Measurements from ENCODE around the gene RBM14. TPM values are rescaled to one million over a fixed set of nuclear protein-coding genes. Genes with fewer than 3 reads are reported as not detected.
A peak's percentile ranks its signal among the peaks of the same experiment; 100 is the strongest.
"Not testable (repeated sequence)": the region's sequence is repeated elsewhere in the genome, so short reads cannot be mapped to it uniquely, and the experiment has no call there.

Gene RBM14, protein sequence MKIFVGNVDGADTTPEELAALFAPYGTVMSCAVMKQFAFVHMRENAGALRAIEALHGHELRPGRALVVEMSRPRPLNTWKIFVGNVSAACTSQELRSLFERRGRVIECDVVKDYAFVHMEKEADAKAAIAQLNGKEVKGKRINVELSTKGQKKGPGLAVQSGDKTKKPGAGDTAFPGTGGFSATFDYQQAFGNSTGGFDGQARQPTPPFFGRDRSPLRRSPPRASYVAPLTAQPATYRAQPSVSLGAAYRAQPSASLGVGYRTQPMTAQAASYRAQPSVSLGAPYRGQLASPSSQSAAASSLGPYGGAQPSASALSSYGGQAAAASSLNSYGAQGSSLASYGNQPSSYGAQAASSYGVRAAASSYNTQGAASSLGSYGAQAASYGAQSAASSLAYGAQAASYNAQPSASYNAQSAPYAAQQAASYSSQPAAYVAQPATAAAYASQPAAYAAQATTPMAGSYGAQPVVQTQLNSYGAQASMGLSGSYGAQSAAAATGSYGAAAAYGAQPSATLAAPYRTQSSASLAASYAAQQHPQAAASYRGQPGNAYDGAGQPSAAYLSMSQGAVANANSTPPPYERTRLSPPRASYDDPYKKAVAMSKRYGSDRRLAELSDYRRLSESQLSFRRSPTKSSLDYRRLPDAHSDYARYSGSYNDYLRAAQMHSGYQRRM
- total RNA-seq = 100 to 1,000 TPM; 147 to 182 TPM

- Mint-ChIP-seq H3K9me3 (no peaks in the 10 kb centered on the region), H3K27ac (peak within 1 kb of the TSS; percentile 94 to 99), H3K36me3 (peaks cover 37 to 51% of the 10 kb centered on the region in 2 donors)
- ATAC-seq = peak; percentile 94 to 95
- DNase-seq (ENCODE audit: low spot score in 2 of 2) = peak; percentile 97 to 99
Observed at GRCh38 chr11:66616379-66617154, at the start of gene RBM14. TSS of gene RBM14 (plus strand) at chr11:66616630. CDS start at chr11:66616721, 91 bp downstream.

GRCh38 chr11:66567787-66568123, 48.7 kb upstream of the RBM14 start:
- no peak overlapping the region for H3K27ac Mint-ChIP-seq
- no peaks in the 10 kb centered on the region for H3K9me3 Mint-ChIP-seq
- peak in 1 of 2 donors; percentile 14 for ATAC-seq
- no peaks in the 10 kb centered on the region for H3K36me3 Mint-ChIP-seq
- DNase-seq (ENCODE audit: low spot score in 2 of 2) = no peak

DNA sequence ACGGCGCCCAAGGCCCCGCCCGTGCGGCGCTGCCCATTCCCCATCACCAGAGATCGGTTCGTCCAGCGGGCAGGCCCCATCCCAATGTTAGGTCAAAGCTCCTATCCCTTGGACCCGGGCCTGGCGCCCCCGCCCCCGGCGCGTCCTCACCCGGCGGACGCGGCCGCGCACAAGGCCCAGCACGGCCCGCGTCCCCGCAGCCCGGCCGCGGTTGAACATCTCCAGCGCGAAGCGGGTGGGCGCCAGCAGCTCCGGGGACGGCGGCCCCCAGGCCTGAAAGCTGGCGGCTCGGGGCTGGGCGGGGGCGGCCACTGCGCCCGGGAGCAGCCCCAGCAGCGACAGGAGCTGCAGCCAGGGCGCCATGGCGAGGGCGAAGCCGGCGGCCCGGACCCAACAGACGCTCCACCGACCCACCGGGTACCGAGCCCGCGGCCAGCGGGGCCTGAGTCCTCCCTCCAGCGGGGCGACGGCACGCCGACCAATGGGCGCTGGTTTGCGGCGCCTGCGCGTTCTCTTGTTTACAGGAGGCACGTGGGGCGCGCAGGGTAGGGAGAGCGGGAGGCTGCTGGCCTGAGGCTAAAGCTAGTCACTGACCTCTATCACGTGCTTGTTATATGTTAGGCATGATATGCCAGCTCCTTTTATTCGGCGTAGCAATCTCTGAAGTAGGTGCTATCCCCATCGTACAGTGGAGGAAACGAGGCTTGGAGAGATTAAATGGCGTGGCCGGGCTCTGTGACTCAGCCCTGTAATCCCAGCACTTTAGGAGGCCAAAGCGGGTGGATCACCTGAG, 48.1 kb upstream of the RBM14 start, which contains the start of gene CTSF:
Gene CTSF, minus strand, starts transcription at position 483 of the 793 bp plus-strand sequence. Its CDS starts 120 bp downstream, at position 363.
- H3K27ac Mint-ChIP-seq = peak within 1 kb of the TSS in 1 of 2 donors; percentile 71
- no peaks in the 10 kb centered on the region for H3K9me3 Mint-ChIP-seq
- ATAC-seq (peak; percentile 96 to 97), DNase-seq (ENCODE audit: low spot score in 2 of 2) (peak; percentile 74 to 84)
- H3K36me3 Mint-ChIP-seq = no peaks in the 10 kb centered on the region

DNA sequence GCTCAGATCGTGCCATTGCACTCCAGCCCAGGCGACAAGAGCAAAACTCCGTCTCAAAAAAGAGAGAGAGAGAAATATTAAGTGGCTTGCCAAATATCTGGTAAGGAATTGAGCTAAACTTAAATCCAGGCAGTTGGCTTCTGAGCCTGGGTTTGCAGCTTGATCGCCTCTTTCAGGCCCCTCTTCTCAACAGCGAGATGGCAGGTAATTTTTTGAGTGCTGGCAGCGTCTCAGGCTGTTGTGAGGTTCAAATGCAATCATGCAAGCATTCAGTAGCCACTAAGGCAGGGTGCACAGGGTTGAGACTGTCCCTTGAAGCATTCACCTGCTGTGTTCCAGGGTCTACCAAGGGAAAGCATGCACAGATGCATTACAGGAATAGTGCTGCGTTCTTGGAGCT, 47.4 kb upstream of the RBM14 start:
- Mint-ChIP-seq H3K9me3 (no peaks in the 10 kb centered on the region), H3K27ac (peak overlapping the region in 1 of 2 donors; percentile 71), H3K36me3 (no peaks in the 10 kb centered on the region)
- DNase-seq (ENCODE audit: low spot score in 2 of 2) = no peak
- ATAC-seq = no peak

DNA sequence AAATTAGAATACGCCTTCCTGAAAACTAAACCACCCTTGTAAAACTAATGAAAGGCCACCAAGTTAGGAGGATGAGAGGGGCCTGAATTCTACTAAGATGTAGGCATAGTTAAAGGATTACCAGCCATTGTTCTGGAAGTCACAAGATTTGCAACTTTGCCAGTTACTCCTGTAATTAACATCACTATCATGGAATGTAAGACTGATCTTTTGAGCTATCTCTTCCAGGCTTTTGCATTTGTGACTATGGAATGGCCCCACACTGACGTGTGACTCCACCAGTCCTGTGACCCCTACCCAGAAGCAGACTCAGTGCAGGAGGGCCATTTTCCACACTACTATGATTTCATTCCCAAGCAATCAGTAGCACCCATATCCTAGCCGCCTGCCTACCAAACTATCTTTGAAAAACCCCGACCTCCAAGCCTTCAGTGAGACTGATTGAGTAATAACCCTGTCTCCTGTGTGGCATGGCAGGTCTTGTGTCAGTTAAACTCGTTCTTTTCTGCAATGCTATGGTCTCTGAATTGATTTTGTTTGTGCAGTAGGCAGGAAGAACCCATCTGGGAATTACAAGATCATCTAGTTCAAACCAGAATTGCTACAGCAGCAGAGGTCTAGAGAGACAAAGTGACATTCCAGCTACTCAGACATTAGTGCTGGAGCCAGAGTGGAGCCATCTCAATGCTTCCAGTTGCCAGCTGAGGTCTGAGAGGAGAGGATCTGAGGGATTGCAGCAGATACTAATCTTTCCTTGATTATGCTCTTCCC, 46.2 kb upstream of the RBM14 start:
- DNase-seq (ENCODE audit: low spot score in 2 of 2) = no peak
- H3K9me3 Mint-ChIP-seq = no peaks in the 10 kb centered on the region
- no peak overlapping the region for H3K27ac Mint-ChIP-seq
- no peaks in the 10 kb centered on the region for H3K36me3 Mint-ChIP-seq
- ATAC-seq = no peak

DNA sequence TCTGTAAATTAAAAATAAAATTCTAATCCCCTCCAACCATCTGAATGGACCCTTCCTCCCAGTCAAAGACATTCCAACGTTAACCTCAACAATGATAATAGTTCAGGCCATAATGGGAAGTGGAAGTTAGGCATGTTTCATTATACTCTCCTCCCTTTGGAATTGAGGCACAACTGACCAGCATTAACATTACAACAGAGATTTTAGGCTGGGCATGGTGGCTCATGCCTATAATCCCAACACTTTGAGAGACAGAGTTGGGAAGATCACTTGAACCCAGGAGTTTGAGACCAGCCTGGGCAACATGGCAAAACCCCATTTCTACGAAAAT, 45.6 kb upstream of the RBM14 start:
- no peak overlapping the region for H3K27ac Mint-ChIP-seq
- no peaks in the 10 kb centered on the region for H3K36me3 Mint-ChIP-seq
- ATAC-seq = no peak
- H3K9me3 Mint-ChIP-seq = no peaks in the 10 kb centered on the region
- no peak for DNase-seq (ENCODE audit: low spot score in 2 of 2)

DNA sequence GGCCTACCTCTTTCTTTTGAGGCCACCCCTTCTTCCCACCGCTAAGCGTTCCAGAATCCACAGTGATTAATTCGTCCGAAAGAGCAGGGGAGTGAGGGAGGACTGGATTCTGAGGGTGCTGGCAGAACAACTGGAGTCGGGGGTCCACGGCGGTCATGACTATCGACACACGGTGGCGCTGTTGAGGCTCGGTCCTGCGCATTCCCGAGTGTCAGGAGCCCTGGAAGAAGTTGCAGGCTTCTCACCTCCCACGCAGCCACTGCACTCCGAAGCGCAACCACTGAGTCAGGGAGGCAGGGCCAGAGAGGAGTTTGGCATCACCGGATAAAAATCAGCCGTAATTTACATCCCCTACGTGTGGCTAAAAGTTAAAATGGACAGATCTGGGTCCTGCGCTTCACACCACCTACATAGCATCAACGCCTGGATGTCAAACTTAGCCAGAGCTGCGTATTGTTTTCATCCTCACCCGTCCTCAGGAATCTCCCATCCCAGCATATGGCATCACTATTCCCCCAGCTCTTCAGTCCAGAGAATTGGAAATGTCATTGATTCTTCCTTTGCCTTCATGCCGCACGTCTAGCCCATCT, 37.3 kb upstream of the RBM14 start:
- ATAC-seq = peak; percentile 94 to 97
- H3K27ac Mint-ChIP-seq = no peak overlapping the region
- DNase-seq (ENCODE audit: low spot score in 2 of 2) = peak; percentile 83 to 87
- H3K36me3 Mint-ChIP-seq = peaks cover 0 to 6% of the 10 kb centered on the region in 2 donors
- H3K9me3 Mint-ChIP-seq = peaks cover 0 to 5% of the 10 kb centered on the region in 2 donors

- peak overlapping the region in 1 of 2 donors; percentile 24 for H3K27ac Mint-ChIP-seq
Observed at GRCh38 chr11:66580803-66581202, 35.6 kb upstream of the RBM14 start.

DNA sequence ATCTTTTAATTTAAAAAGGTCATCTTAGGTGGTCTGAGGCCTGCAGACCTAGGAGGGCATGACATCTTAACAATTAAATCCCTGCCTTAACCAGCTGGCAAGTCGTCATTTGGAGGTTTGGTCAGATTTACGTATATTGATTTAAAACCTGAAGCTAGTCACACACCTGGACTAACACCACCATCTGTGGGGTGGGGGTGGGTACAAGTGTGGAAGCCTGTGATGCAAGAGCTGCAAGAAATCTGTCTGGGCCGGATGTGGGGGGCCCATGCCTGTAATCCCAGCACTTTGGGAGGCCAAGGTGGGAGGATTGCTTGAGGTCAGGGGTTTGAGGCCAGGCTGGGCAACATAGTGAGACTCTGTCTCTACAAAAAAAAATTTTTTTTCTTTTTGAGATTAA, 35.2 kb upstream of the RBM14 start:
- H3K36me3 Mint-ChIP-seq = peaks cover 0 to 6% of the 10 kb centered on the region in 2 donors
- no peak for DNase-seq (ENCODE audit: low spot score in 2 of 2)
- peaks cover 0 to 5% of the 10 kb centered on the region in 2 donors for H3K9me3 Mint-ChIP-seq
- peak overlapping the region in 1 of 2 donors; percentile 24 for H3K27ac Mint-ChIP-seq
- no peak for ATAC-seq

More at GRCh38 chr11:66580803-66581202, 35.6 kb upstream of the RBM14 start:
- peaks cover 0 to 6% of the 10 kb centered on the region in 2 donors for H3K36me3 Mint-ChIP-seq
- H3K9me3 Mint-ChIP-seq = peaks cover 0 to 5% of the 10 kb centered on the region in 2 donors
- peak in 1 of 2 donors; percentile 42 for ATAC-seq
- no peak for DNase-seq (ENCODE audit: low spot score in 2 of 2)

DNA sequence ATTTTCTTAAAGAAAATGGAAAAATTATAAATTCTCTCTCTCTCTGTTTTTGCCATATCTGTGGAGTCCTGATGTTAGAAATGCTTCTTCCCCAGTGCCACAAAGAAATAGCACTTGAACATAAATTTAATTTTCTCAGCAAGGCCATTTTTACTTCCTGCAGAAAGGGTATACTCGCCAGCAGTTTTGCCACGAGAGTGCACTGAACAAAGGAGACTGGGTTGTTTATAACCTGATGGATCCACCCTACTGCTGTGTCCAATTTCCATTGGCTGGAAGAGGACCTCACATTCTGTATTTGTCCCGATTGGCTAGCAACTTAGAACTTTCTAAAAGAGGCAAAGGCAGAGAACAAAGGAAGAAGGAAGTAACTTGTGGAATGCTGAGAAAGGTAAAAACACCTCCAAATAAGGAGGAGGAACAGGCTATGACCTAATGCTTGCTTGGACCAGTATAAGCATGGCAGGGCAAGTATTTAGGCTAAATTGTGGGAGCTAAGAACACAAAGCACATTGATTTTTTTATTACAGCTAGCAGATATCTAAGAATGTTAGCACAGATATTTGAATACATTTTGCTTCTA, 33.8 kb upstream of the RBM14 start:
- not testable (repeated sequence) for ATAC-seq; H3K9me3 Mint-ChIP-seq; H3K27ac Mint-ChIP-seq; DNase-seq (ENCODE audit: low spot score in 2 of 2); H3K36me3 Mint-ChIP-seq

DNA sequence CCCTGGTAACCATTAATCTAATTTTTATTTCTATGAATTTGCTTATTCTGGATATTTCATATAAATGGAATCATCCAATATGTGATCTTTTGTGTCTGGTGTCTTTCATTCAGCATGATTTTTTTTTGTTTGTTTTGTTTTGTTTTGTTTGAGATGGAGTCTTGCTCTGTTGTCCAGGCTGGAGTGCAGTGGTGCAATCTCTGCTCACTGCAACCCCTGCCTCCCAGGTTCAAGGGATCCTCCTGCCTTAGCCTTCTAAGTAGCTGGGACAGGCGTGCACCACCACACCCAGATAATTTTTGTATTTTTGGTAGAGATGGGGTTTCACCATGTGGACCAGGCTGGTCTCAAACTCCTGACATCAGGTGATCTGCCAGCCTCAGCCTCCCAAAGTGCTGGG, 31.0 kb upstream of the RBM14 start:
- peak overlapping the region in 1 of 2 donors; percentile 37 for H3K27ac Mint-ChIP-seq
- not testable (repeated sequence) for DNase-seq (ENCODE audit: low spot score in 2 of 2); H3K36me3 Mint-ChIP-seq; H3K9me3 Mint-ChIP-seq; ATAC-seq

GRCh38 chr11:66586136-66586535, 30.3 kb upstream of the RBM14 start:
- ATAC-seq (no peak), DNase-seq (ENCODE audit: low spot score in 2 of 2) (no peak)
- H3K27ac Mint-ChIP-seq = no peak overlapping the region
- H3K9me3 Mint-ChIP-seq = peaks cover 0 to 5% of the 10 kb centered on the region in 2 donors
- H3K36me3 Mint-ChIP-seq = peaks cover 0 to 6% of the 10 kb centered on the region in 2 donors

DNA sequence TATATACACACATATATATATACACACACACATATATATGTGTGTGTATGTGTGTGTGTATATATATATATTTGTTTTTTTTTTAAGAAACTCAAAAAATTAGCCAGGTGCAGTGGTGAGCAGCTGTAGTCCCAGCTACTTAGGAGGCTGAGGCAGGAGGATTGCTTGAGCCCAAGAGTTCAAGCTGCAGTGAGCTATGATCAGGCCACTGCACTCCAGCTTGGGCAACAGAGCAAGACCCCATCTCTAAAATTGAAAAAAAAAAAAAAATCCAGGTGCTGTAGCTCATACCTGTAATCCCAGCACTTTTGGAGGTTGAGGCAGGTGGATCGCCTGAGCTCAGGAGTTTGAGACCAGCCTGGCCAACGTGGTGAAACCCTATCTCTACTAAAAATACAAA, 27.1 kb upstream of the RBM14 start:
- not testable (repeated sequence) for H3K36me3 Mint-ChIP-seq; H3K9me3 Mint-ChIP-seq; H3K27ac Mint-ChIP-seq; DNase-seq (ENCODE audit: low spot score in 2 of 2); ATAC-seq

DNA sequence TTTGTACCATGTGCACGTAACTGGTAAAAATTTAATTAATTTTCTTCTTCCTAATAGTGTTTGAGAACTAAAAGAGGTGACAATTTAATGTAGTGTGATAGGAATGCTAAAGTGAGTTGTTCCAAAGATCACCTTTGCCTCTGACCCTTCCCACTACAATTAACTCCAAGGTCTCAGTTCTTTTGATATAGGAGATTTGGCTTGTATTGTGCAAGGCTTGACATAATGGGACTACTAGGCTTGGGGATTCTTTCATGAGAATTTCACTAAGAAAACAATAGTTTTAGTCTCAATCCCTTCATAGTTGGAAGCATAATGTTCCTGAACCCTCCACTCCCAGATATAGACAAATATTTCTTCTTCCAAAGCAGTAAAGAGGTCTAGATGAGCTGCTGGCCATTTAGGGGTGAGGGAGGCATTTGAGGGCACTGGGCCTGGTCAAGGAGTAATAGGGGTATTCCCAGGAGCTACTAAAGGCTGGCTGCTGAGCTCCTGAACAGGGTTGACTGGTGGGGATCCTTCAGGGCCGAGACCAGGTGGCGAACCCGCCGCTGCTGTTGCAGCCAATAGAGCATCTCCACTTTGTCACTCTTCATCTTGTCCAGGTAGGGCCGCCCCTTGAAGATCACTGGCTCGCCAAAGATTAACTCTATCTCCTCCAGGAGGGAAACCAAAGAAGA, 26.3 kb upstream of the RBM14 start:
- H3K9me3 Mint-ChIP-seq = no peaks in the 10 kb centered on the region
- no peak overlapping the region for H3K27ac Mint-ChIP-seq
- ATAC-seq = no peak
- DNase-seq (ENCODE audit: low spot score in 2 of 2) = no peak
- H3K36me3 Mint-ChIP-seq = peaks cover 5 to 6% of the 10 kb centered on the region in 2 donors

All from activated naive CD4-positive, alpha-beta T cell treated with anti-CD3 and anti-CD28 coated beads, Interleukin-2, amount 50 U/mL, for 72 hours (primary cell).